GM12801 (cell line): Measurements from ENCODE around the gene SH3BP4.

ENCODE experiments used
- TF ChIP-seq, protein P1 (sequence below): IDR thresholded peaks from one replicate; pipeline ENCODE4 v1.5.1; 2011; ENCODE audit warnings: control low read depth; ENCODE audit not compliant: insufficient read length; ENCODE audit errors: extremely low read depth

Gene SH3BP4, protein sequence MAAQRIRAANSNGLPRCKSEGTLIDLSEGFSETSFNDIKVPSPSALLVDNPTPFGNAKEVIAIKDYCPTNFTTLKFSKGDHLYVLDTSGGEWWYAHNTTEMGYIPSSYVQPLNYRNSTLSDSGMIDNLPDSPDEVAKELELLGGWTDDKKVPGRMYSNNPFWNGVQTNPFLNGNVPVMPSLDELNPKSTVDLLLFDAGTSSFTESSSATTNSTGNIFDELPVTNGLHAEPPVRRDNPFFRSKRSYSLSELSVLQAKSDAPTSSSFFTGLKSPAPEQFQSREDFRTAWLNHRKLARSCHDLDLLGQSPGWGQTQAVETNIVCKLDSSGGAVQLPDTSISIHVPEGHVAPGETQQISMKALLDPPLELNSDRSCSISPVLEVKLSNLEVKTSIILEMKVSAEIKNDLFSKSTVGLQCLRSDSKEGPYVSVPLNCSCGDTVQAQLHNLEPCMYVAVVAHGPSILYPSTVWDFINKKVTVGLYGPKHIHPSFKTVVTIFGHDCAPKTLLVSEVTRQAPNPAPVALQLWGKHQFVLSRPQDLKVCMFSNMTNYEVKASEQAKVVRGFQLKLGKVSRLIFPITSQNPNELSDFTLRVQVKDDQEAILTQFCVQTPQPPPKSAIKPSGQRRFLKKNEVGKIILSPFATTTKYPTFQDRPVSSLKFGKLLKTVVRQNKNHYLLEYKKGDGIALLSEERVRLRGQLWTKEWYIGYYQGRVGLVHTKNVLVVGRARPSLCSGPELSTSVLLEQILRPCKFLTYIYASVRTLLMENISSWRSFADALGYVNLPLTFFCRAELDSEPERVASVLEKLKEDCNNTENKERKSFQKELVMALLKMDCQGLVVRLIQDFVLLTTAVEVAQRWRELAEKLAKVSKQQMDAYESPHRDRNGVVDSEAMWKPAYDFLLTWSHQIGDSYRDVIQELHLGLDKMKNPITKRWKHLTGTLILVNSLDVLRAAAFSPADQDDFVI

DNA sequence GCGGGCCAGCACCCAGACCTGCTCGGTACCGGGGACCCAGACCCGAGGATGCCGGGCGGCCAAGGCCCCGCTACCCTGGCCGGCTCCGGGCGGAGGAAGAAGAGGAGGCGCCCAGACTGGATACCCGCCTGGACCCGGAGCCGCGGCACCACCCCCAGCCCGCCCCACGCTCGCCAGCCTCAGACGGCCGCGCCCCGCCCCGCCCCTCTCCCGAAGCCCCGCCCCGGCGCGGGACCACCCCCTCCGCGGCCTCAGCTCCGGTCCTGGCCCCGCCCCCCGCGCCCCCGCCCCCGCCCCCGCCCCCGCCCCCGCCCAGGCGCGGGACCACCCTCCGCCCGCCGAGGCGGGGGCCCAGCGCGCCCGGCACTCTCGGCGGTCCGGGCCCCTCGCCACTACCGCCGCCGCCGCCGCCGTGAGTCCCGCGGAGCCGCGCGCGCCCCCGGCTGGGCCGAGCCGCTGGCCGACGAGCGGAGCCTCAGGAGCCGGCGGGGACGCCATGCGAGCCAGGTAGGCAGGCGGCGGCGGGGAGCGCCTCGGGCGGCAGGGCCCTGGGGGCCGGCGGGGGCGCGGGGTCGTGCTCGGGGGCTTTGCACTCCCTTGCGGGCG lies at the start of gene SH3BP4:
SH3BP4 (plus strand) TSS at position 354 of the 606 bp plus-strand sequence. CDS start 82,986 bp downstream, outside the sequence.
- TF ChIP-seq, protein P1, sequence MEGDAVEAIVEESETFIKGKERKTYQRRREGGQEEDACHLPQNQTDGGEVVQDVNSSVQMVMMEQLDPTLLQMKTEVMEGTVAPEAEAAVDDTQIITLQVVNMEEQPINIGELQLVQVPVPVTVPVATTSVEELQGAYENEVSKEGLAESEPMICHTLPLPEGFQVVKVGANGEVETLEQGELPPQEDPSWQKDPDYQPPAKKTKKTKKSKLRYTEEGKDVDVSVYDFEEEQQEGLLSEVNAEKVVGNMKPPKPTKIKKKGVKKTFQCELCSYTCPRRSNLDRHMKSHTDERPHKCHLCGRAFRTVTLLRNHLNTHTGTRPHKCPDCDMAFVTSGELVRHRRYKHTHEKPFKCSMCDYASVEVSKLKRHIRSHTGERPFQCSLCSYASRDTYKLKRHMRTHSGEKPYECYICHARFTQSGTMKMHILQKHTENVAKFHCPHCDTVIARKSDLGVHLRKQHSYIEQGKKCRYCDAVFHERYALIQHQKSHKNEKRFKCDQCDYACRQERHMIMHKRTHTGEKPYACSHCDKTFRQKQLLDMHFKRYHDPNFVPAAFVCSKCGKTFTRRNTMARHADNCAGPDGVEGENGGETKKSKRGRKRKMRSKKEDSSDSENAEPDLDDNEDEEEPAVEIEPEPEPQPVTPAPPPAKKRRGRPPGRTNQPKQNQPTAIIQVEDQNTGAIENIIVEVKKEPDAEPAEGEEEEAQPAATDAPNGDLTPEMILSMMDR = no peak

DNA sequence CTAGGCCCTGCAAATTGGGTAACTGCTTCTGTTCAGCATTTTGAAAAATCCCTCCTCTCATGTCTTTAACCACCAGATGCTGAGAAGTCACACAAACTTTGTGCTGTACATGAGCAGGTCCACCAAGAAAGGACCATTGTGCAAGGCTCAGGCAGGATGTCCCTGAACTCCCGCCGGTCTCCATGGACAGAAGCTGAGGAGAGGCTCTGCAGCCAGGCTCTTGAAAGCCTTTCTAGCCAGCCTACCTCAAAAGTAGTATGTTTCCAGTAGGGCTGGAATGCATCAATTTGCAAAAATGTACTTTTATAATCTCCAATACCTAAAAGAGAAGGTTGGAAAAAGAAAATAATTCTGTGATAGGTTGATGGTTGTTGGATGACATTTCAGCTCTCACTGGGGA lies 47.0 kb upstream of the SH3BP4 start:
- TF ChIP-seq, protein P1 = no peak

DNA sequence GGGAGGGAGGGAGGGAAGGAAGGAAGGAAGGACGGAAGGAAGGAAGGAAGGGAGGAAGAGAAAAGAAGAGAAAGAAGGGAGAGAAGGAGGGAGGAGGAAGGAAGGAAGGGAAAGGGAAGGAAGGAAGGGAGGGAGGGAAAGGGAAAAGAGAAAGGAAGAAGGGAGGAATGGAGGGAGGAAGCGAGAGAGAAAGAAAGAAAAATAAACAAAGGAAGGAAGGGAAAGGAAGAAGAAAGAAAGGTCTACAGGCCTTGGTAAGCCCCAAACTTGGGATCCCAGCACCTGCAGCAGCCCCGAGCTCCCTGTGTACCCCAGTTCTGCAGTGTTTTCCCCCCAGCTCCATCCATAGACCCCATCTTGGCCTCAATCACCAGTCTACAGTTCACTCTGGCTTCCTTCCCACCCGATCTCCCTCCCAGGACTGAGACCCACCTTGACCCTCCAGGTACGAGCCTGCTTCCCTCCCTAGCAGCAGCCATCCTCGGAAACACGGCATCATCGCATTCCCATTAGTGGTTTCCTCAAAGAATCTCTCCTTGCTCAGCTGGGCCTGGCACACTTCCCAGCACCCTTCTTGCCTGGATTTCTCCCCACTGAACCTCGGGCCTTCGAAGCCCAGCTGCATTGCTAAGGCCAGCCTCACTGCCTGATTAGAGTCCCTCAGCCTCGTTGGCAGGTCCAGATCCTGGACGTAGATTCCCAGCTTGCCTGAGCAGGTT lies 46.1 kb upstream of the SH3BP4 start:
- TF ChIP-seq, protein P1 = no peak

DNA sequence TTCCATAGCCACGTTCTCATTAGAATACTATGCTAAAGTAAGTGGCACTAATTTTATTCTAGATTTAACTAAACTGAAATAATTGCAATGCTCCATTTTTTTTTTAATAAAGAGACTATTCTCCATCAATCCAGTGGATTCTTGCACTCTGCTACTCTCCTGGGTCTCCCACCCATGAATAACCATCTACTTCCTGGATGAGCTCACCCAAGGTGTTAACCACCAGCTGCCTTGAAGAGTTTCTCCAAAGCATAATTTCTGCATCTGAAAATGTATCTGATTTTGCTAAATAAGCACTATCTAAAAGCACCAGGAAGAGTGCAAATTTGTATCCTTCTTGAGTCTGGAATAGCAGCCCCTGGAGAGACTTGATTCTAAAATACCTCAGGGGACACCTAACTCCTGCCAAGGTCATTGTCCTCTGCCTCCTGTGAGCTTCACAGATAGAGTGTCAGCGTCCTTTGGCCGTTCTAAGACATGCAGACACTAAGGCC lies 41.6 kb upstream of the SH3BP4 start:
- TF ChIP-seq, protein P1 = no peak

DNA sequence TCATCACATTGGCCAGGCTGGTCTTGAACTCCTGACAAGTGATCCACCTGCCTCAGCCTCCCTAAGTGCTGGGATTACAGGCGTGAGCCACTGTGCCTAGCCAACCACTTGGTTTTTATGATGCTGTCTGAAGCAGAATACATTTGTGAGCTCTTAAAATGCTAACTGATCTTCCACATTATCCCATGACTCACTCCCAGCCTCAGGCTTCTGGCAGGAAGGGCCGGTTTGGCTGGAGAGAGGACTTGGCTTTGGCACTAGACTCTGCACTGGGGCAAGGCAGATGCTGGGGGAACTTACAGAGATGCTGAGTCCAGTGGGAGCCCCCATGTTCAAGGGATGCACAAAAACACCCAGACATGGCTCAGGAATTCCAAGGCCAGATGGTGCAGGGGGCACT lies 40.5 kb upstream of the SH3BP4 start:
- TF ChIP-seq, protein P1 = no peak

DNA sequence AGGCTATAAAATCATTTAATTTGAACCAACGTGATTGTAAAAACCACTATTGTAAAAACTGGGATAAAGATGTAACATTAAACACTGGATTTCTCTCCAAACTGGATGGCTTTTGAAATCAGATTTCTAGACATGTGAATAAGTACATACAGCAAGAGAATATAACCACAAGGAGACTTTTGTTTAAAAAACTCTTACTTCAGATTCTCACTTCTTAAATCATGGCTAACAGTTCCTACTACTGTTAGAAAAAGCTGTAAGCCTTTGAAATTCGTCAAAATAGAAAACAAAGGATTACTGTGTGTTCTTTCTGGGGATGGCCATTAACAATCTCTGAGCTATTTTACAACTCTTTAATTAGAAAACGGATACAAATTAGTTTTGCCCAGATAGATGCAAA lies 39.4 kb upstream of the SH3BP4 start:
- TF ChIP-seq, protein P1 = no peak

DNA sequence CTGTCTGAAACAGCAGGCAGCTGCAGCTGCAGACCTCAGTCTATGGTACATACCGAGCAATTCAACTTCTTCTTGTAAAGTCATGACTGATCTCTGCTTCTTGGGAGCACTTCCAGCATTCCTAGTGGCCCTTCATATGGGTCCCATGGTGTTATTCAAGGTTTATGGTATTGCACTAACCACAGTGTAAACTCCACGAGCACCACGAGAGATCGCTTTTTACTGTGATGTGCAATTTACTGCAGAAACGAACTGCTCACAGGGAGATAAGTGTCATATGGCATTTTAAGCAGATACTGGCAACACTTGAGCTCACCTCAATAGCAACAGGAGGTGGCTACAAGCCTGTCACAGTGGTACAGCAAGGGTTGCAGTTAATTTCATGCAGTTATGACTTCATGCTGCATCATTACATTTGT lies 38.6 kb upstream of the SH3BP4 start:
- TF ChIP-seq, protein P1 = no peak
